CD4-positive, alpha-beta T cell treated with Interleukin-17A for 1 hour (primary cell): ENCODE measurements around the gene HEPHL1.
"Not testable (repeated sequence)": the region's sequence is repeated elsewhere in the genome, so short reads cannot be mapped to it uniquely, and the experiment has no call there.

ENCODE experiments used
- DNase-seq: peaks from one replicate; pipeline ENCODE4 v3.0.0-alpha.2; 2020

HEPHL1 gene, protein sequence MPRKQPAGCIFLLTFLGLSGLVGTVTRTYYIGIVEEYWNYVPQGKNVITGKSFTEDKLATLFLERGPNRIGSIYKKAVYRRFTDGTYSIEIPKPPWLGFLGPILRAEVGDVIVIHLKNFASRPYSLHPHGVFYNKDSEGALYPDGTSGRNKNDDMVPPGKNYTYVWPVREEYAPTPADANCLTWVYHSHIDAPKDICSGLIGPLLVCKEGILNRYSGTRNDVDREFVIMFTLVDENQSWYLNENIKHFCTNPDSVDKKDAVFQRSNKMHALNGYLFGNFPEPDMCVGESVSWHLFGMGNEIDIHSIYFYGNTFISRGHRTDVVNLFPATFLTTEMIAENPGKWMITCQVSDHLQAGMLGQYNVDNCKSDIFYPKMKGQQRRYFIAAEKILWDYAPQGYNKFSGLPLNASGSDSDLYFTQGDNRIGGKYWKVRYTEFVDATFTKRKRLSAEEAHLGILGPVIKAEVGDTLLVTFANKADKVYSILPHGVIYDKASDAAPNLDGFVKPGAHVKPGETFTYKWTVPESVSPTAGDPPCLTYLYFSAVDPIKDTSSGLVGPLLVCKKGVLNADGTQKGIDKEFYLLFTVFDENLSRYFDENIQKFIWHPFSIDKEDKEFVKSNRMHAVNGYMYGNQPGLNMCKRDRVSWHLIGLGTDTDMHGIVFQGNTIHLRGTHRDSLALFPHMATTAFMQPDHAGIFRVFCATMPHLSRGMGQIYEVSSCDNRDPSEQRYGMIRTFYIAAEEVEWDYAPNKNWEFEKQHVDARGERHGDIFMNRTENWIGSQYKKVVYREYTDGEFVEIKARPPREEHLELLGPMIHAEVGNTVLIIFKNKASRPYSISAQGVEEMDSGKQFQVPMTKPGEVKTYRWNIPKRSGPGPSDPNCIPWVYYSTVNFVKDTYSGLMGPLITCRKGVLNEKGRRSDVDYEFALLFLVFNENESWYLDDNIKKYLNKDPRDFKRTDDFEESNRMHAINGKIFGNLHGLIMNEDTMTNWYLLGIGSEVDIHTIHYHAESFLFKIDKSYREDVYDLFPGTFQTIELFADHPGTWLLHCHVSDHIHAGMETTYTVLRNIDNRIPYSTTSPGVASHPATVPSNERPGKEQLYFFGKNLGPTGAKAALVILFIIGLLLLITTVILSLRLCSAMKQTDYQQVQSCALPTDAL

DNA sequence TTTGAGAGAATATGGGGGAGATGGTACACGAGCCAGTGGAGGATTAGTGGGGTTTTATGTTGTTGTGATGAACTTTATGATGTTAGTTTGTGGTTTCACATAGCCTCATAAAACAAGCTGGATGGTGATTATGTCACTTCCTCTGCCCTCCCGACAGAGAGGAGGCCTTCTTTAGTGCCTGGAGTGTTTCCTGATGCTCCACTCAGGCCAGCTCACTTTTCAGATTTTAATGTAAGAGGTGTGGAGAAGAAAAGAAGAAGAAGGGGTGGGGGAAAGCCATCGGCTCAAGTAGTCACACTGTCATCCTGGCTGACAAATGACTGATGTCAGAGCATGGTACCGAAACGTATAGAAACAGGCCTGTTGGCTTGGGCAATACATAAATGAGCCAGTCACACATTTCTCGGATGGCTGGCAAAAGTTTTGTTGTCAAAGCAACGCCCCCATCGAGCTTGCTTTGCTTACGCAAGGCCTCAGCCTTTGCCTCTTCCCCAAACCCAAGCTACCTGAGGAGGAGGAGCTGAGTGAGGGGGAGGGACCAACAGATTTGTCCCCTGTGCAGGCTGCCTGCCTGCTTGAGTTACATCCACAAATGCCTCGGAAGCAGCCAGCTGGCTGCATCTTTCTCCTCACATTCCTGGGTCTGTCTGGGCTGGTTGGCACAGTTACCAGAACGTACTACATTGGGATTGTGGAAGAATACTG, at the start of gene HEPHL1:
TSS of gene HEPHL1 (plus strand) at position 578 of the 705 bp plus-strand sequence. CDS start at position 593, 15 bp downstream.
- DNase-seq: no peak

DNA sequence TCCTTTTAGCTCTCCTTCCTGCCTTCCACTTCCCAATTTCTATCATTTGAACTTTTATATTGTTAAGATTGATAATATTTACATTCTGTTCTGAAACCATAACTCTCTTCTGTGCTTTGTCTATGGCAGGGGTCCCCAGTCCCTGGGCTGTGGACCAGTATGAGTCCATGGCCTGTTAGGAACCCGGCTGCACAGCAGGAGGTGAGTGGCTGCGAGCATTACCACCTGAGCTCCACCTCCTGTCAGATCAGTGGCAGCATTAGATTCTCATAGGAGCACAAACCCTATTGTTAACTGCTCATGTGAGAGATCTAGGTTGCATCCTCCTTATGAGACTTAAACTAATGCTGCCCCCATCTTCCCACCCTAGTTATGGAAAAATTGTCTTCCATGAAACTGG, 48.4 kb upstream of the HEPHL1 start:
- DNase-seq: no peak

DNA sequence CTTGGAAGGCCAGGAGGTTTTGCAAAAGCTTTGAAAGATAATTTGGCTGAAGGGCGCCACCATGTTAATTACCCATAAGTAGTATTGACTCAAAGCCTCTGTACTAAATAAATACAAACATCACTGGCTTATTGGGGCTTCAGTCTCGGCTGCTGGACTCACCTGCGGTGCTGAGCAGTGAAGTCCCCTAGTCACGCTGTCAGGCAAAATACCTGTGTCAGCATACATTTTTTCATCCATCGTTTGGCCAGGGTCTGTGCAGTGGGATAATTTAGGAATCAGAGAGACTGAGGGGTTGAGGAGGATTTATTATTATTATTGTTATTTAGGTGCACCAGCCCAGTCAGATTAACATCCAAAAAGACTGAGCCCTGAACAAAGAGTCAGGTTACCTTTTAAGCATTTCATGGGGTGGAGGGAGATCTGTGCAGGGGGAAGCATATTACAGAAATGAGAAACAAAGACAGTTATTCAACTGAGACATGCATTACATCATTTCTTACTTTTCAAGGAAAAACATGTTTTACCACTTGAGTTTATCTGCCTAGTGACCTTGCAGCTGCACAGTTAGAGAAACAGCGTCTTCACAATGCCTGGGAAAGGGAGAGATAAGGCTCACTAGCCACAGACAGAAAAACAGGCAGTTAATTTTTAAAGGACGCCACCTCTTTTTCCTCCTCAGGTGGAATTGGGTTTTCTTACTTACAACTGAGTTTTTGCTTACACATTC, 47.7 kb upstream of the HEPHL1 start:
- not testable (repeated sequence) for DNase-seq

DNA sequence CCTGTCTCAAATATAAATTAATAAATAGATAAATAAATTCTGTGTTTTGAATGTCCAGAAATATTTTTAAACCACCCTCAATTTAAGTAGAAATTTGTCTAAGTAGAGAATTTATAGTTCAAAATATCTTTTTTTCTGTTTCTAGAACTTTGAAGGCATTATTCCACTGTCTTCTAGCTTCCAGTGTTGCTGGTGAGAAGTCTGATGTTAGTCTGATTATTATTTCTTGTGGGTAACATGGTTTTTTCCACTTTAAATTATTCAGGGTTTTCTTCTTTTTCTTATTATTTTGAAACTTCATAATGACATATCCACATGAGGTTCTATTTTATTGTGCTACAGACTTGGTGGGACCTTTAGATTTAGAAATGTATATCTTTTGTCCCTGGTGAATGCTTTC, 46.4 kb upstream of the HEPHL1 start:
- no peak for DNase-seq

DNA sequence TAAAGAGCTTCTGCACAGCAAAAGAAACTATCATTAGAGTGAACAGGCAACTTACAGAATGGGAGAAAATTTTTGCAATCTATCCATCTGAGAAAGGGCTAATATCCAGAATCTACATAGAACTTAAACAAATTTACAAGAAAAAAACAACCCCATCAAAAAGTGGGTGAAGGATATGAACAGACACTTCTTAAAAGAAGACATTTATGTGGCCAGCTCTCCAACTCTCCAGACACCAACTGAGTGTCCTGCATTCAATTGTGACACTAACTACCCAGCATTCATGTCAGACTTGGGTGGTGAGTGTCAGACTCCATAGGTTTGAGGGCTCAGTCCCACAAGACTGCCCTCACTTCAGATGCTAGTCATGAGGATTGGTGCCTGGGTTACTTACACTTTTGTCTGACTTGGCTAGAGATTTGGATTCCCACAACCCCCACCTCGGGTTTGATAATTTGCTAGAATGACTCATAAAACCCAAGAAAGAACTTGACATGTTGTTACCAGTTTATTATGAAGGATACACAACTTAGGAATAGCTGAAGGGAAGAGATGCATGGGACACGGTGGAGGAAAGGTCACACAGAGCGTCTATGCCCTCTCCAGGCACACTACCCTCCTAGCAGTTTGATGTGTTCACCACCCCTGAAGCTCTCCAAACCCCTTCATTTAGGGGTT, 44.4 kb upstream of the HEPHL1 start:
- DNase-seq: not testable (repeated sequence)

DNA sequence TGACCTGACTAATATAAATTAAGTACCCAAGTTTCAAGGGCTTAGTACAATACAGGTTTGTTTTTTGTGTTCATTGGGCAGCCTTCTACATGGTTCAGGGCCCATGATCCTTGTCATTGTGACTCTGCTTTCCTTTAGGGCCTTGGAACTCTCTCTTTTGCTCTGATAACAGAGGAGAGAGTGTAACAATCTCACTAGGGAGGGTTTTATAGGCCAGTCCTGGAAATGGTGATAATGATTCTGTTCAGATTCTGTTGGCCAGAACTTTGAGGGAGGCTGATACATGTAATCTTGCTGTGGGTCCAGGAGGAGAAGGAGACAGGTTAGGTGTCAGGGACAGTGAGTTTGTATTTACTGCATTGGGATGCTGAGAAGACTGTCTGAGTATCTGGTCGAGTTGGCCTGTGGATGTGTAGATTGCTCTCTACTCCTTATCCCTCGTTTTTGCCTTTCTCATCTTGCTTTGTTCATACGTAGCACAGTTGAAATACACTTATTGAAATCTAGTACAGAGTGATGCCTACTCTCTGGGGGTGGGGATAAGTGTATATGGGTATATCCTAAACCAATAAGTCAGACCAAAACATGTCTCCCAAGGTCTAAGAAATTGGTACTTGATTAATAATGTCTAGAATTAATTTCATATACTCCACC, 37.5 kb upstream of the HEPHL1 start:
- no peak for DNase-seq

DNA sequence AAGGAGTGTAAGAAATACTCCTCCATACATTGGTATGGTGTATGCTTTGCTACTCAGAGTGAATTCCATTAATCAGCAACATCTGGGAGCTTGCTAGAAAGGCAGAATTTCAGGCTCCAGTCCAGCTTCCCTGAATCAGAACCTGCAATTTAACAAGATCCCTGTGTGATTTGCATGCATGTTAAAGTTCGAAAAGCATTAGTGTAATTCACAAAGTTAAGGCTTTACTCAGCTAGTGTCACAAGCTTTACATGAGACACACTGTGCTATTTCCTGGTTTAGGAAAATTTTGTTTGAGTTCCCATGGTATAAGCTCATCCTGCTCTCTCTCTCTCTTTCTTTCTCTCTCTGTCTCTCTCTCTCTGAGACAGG, 37.0 kb upstream of the HEPHL1 start:
- no peak for DNase-seq

DNA sequence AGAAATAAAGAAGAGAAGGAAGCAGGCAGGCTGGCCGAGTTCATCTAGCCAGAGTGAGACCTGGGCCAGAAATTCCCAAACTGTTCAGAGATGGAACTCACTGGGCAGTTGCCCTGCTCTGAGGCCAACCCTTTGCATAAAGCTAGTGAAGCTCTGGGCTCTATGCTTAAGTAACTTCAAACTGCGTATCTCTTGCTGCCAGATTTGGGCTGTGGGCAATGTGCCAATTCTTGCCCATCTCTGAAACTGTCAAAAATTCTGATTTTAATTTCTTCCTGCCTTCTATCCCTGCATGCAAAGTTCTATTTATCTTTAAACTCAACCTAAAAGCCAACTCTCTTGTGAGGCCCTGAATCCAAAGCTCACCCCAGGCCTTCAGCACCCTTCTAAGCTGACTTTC, 36.2 kb upstream of the HEPHL1 start:
- DNase-seq: no peak

DNA sequence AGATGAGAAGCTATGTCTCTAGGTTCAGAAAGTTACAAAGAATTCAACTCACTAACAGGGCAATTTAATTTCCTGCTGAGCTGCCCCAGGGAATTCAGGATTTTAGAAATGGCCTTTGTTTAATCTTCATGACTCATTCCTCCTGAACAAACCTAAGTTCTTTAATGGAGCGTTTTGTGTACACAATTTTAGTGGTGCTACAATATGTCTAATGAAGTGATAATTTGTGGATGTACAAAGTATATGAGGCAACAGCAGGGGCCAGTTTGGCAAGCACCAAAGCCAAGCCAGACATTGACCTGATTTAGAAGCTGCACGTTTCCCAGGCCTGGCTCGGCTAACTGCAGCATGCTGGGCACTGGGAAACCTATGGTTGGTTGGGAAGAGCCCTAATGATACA, 34.4 kb upstream of the HEPHL1 start:
- no peak for DNase-seq

DNA sequence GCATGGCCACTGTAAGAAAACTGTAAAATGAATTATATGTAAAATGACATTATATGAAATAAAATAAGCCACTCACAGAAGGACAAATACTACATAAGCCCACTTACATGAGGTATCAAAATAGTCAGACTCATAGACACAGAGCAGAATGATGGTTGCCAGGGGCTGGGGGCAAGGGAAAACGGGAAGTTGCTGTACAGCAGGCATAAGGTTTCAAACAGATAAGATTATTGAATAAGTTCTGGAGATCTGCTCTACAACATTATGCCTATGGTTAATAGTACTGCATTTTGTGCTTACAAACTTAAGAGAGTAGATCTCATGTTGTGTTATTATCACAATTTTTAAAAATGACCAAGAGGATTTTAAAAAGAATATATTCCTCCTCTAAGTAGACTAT, 32.7 kb upstream of the HEPHL1 start:
- DNase-seq: no peak

DNA sequence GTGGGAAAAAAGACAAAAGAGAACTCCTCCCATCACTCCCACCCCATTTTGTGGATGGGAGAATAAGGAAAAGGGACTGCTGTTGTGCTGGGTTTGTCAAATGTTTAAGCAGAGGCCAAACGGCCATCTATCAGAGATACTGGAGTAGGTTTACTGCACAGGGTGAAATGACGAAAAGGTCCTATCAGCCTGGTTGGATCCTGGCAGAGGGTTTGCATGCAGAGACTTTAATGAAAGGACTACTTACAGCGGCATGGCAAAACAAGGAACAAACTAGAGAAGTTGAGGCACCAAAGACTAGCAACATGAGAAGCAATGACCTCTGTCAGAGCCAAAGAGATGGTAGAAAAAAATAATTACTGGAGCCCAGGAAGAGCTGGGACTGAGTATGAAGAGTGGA, 32.2 kb upstream of the HEPHL1 start:
- no peak for DNase-seq

DNA sequence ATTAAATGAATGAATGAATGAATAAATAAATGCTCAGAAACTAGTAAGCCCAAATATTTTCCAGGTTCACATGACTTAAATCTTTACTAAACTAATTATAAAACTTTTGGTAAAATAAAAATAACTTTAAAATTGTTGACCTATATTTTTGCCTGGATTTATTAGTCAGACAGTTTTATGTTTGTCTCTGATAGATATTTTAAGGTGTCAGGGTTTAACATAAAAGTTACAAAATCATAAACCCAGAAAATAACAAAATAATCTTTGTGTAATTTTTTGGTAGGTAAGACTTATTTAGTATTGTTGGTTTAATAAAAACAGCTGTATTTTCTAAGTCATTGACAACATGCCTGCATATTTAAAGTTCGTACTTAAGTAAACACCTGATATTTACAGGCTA, 27.4 kb upstream of the HEPHL1 start:
- no peak for DNase-seq

DNA sequence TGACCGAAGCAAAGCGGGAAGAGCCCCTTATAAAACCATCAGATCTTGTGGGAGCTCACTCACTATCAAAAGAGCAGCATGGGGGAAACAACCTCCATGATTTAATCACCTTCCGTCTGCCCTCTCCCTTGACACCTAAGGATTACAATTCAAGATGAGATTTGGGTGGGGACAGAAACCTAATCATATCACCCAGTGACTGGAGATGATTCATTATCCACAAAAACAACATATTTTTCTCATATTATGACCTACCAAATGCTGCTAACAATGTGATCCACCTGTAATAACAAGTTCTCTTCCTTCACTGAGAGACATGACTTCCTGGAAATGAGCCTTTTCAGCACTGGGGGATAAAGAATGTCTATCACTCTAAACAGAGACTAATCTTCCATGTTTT, 23.4 kb upstream of the HEPHL1 start:
- DNase-seq: no peak

DNA sequence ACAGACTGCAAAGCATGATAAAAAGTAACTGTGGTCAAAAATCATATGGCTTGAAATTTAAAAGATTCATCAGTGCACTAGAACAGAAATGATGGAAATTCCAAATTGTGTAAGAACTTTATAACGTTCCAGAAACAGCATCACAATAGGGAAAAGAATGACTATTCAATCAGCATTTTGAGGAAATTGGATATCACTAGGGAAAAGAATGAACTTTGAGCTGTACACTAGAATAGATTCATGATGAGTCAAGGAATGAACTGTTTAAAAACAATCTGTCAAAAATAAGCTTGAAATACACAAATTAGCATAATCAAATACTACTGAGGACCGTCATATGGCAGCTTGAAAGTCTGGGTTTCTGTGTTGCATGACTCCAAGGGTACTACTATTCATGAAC, 20.5 kb upstream of the HEPHL1 start:
- DNase-seq: no peak

DNA sequence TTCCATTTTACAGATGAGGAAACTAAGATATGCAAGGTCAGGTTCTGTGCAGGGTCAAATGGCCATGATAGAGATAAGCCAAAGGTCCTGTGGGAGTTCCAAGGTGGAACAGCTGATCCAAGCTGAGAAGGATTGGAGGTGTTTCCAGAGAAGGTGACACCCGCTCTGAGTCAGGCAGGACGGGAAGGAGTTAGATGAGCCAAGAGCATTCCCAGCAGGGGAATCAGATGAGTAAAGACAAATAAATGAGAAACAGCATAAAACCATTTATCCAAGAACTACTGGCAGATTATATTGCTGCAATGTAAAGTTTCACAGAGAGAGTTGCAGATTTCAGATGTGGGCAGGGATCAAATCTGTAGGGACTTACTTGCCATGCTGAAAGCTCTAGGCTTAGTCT, 18.9 kb upstream of the HEPHL1 start:
- no peak for DNase-seq

DNA sequence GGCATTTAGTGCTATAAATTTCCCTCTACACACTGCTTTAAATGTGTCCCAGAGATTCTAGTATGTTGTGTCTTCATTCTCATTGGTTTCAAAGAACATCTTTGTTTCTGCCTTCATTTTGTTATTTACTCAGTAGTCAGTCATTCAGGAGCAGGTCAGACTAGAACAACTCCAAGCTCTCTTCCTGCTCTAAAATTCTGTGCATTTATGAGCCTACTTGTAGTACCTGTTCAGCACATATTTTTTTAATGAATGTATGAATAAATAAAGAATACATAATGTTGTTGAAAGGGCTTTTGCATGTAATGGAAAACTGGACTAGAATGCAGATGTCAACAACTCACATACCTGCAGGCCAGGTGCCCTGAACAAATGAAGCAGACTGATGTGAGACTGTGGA, 13.7 kb upstream of the HEPHL1 start:
- DNase-seq: no peak

DNA sequence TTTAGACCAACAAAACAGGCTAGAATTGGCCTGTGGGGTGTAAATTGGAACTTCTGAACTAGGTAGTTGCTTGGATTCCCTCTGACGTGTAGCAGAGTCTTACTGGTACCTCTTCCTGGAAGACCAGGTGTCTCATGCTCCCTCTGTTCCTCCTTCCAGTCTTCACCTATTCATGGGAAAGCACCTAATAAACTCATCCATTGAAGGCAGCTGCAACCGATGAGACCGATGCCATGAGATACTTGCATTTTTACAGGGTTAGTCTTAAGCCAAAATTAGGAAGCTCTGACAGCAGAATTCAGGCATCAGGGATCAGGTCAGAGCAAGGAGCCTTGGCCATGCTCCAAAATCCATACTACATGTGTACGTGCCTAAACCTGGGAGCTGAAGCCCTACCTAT, 13.2 kb upstream of the HEPHL1 start:
- no peak for DNase-seq

DNA sequence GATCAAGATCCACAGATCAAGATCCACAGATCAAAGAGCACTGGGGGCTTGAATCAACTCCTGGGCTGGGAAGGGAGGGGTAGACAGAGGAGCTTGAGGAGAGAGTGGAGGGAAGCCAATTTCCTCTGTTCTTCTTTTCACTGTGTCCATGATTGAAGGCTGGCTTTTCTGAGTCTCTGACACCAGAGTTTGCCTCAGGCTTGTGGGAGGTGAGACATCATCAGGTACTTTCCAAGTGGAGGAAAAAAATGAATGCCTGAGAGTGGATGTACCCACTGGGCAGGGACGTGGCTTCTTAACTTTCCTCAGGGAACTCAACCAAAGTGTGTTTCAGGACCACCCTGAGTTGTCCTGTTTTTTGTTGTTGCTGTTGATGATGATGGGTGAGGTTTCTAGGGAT, 11.0 kb upstream of the HEPHL1 start:
- no peak for DNase-seq

DNA sequence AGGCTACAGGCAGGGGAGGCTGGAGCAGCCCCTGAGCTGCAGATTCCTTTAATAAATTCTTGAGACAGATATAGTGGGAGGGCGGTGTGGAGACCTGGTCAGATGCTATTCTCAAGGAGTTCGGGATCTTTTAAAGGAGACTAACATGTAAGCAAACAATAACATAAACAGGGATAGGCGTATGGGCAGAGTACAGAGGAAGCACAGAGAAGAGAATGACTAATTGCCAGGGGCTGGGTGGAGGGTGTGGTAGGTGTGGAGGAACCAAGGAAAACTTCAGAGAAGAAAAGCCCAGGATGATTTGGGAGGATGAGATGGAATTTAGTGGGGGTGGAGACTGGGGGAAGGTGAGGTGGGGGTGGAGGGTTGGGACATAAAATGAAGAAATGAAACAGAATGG, 9.7 kb upstream of the HEPHL1 start:
- no peak for DNase-seq

DNA sequence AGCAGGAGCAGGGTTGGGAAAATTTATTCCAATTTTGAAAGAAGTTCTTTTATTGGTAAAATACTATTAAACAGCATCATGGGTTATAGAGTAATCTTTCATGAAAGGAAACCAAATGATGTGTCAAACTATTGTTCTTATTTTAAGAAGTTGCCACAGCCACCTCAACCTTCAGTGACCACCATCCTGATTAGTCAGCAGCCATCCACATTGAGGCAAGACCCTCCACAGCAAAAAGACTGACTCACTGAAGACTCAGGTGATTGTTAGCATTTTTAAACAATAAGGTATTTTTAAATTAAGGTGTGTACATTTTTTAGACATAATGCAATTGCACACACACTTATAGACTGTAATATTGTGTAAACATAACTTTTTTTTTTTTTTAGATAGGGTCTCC, 3.7 kb upstream of the HEPHL1 start:
- DNase-seq: no peak

DNA sequence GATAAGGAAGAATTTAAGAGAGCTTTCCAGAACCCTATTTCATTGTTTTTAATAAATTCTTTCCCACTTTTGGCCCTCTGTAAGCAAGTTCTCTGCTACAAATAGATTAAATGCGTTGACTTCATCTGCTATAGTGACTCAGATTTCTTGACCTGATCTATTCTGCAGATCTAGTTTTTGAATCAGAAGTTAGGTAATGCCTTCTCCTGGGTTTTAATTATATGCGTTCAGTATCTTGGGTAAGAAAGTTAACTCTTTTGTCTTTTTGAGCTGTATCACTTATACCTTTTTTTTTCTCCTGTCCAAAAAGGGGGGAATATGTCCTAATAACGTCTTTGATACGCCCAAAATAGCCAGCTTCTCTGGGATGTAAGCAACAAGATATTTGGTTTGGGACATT, 2.4 kb upstream of the HEPHL1 start:
- DNase-seq: no peak
